ENCODE data around the gene HHEX.

GRCh38 chr10:92742331-92743228, 52.8 kb downstream of the HHEX start:
- TF ChIP-seq TAF1 (IDR thresholded peaks at IDR 0.05; ENCODE audit: borderline replicate concordance, low read depth, low read length) (no peak), POLR2A (IDR thresholded peaks at IDR 0.05; ENCODE audit: low read depth, low read length) (no peak), POLR2AphosphoS5 (IDR thresholded peaks at IDR 0.05; ENCODE audit: low read depth, low read length) (no peak)
